ENCODE data around the gene NTN4.
"Not testable (repeated sequence)": the region's sequence is repeated elsewhere in the genome, so short reads cannot be mapped to it uniquely, and the experiment has no call there.

Gene NTN4

GRCh38 chr12:95717316-95717928, 73.1 kb downstream of the NTN4 start:
- in situ Hi-C loops (cut with MboI; ENCODE audit: low sequenced_read_pairs): no loop called here

DNA sequence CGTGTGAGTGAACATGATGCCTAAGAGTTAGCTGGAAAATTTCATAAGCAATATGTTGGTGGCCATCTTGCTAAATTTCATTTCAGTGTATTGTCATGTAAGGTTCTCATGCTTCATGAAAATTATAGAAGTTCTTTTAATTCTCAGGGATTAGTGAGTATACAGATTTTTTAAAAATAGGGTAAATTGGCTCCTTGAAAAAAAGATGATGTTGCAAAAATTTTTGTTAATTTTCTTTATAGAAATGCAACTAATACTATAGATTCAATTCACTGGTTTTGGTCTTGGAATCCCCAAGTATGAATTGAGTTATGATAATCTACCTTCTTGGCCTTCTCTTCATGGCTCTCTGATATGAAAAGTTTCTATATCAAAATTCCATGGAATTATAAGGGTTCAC, 75.4 kb downstream of the NTN4 start:
- in situ Hi-C loops (cut with MboI; ENCODE audit: low sequenced_read_pairs): no loop called here

DNA sequence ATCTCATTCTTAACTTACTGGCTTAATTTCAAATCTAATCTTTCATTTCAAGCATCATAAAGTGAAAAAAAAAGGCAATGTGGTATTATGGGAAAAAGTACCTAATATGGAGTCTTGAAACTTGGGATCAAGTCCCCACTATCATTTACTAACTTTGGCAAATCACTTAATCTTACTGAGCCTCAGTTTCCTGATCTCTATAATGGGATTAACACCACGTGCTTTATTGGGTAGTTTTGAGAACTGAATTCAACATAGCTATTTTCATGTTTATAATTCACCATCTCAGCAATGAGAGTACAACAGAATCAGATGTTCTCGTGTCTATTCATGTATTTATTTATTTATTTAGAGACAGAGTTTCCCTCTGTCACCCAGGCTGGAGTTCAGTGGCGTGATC, 78.3 kb downstream of the NTN4 start:
- in situ Hi-C loops (cut with MboI; ENCODE audit: low sequenced_read_pairs): no loop called here

GRCh38 chr12:95710386-95710785, 80.2 kb downstream of the NTN4 start:
- in situ Hi-C loops (cut with MboI; ENCODE audit: low sequenced_read_pairs): no loop called here

- in situ Hi-C loops (cut with MboI; ENCODE audit: low sequenced_read_pairs): no loop called here
Measured at GRCh38 chr12:95709152-95709551, 81.4 kb downstream of the NTN4 start.

- in situ Hi-C loops (cut with MboI; ENCODE audit: low sequenced_read_pairs): no loop called here
Measured at GRCh38 chr12:95705143-95705542, 85.4 kb downstream of the NTN4 start.

DNA sequence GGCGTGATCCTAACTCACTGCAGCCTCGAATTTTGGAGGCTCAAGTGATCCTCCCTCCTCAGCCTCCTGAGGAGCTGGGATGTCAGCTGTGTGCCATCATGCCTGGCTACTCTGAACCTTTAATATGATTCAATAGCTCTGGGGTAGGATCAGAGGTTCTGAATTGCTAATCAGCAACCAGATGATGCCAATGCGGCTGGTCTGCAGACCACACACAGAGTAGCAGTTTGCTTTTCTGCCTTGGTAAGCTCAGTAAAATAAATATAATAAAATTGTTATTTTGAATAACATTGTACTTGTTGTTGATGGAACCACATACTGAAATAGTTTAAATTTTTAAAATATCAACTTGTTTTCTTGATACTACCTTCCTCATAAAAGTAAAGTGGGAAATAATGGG, 86.6 kb downstream of the NTN4 start:
- in situ Hi-C loops (cut with MboI; ENCODE audit: low sequenced_read_pairs): no loop called here

- in situ Hi-C loops (cut with MboI; ENCODE audit: low sequenced_read_pairs): no loop called here
Measured at GRCh38 chr12:95701722-95702418, 88.7 kb downstream of the NTN4 start.

- in situ Hi-C loops (cut with MboI; ENCODE audit: low sequenced_read_pairs): no loop called here
Measured at GRCh38 chr12:95701275-95701674, 89.3 kb downstream of the NTN4 start.

DNA sequence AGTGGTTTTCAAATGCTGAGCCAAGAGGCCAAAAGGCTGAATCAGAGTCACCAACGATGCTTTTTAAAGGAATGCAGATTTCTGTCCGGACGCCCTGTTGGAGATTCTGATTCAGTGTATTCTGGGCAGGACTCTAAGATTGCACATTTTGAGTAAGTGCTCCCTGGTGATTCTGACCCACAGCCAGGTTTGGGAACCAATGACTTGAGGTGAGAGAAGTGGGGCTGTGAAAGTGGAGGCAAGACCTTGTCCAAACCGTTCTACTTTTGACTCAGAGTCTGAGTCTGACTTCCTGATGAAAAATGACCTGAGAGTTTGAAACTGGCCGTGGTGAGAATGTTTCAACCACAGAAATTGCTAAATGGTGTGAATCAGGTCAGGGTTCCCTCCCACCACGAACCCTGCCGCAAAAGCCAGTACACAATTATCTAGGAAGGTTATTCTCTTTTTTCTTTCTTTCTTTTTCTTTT, 90.2 kb downstream of the NTN4 start:
- in situ Hi-C loops (cut with MboI; ENCODE audit: low sequenced_read_pairs): no loop called here

DNA sequence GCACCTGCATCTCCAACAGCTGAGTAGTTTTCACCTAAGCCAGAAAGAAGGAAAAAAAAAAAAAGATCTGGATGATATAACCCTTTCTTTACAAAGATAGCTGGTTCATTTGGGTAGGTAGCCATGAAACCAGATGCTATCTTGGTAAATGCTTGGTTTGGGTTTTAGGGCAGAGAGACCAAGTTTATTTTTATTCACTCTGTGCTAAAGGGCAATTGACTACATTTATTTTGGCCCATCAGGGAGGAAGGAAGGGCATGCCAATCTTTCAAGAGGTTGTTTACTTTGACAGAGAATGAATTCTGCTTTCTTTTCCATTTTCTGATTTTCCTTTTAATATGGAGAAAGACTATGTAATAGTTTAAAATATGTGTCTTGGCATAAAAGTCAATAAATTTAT, 91.0 kb downstream of the NTN4 start:
- in situ Hi-C loops (cut with MboI; ENCODE audit: low sequenced_read_pairs): no loop called here

- in situ Hi-C loops (cut with MboI; ENCODE audit: low sequenced_read_pairs): no loop called here
Measured at GRCh38 chr12:95694136-95694535, 96.4 kb downstream of the NTN4 start.

GRCh38 chr12:95693689-95694088, 96.9 kb downstream of the NTN4 start:
- in situ Hi-C loops (cut with MboI; ENCODE audit: low sequenced_read_pairs): no loop called here

DNA sequence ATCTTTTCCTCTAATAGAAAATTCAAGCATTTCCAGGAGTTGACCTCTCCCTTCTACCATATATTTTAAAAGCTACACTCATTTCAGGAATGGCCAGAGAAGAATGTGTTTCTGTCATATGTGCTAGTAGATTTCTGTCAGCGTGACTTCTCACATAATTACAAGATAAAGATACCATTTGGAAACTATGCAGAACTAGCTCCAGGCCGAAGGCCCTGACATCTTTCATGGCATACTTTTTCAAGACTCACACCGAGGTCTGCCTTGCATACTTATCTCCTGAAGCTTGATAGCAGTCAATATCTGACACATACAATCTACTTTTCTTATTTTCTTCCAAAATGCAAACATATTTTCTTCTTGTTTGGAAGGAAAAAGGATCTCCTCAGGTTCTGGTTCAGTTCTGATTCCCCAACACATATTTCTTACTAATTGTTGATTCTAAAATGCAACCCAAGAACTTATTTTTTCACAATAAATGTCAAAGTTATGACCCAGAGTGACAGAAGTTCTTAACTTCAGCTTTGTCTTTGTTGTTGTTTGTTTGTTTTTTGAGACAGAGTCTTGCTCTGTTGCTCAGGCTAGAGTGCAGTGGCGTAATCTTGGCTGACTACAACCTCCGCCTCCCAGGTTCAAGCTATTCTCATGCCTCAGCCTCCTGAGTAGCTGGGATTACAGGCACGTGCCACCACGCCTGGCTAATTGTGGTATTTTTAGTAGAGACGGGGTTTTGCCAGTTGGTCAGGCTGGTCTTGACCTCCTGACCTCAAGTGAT, 99.5 kb downstream of the NTN4 start:
- in situ Hi-C loops (cut with MboI; ENCODE audit: low sequenced_read_pairs): no loop called here

GRCh38 chr12:95687937-95688336, 102.6 kb downstream of the NTN4 start:
- in situ Hi-C loops (cut with MboI; ENCODE audit: low sequenced_read_pairs): no loop called here

DNA sequence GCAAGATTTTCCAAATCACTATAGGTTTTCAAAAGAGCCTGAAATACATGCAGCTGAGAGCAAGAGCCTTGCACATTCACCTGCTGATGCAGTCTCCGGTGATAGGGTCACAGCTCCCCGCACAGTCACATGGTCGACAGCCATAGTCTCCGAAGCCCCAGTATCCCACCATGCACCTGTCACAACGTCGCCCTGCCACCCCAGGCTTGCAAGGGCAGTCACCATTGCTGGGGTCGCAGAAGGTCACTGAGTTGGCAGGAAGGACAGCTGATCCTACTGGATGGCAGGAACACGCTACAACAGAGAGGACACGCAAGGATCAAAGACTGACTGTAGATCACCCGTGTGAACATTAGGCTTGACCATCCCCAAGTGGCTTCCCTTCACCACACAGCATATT, 107.1 kb downstream of the NTN4 start:
- in situ Hi-C loops (cut with MboI; ENCODE audit: low sequenced_read_pairs): no loop called here

GRCh38 chr12:95681210-95681765, 109.3 kb downstream of the NTN4 start:
- in situ Hi-C loops (cut with MboI; ENCODE audit: low sequenced_read_pairs): no loop called here

DNA sequence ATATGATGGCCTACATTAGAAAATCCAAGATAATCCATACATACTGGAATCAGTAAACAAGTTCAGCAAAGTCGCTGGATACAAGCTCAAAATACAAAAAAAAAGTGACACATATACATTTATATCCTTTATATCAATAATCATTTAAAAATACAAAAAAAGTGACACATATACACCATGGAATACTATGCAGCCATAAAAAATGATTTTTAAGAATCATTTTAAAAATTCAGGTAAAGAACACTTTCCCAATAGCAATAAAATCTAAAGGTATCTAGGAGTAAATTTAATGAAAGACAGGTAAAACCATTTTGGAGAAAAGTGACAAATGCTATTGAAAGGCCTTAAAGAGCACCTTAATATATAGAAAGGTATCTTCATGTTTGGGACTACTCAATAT, 111.9 kb downstream of the NTN4 start:
- in situ Hi-C loops (cut with MboI; ENCODE audit: low sequenced_read_pairs): no loop called here

GRCh38 chr12:95677782-95678181, 112.8 kb downstream of the NTN4 start:
- in situ Hi-C loops (cut with MboI; ENCODE audit: low sequenced_read_pairs): not testable (repeated sequence)

- in situ Hi-C loops (cut with MboI; ENCODE audit: low sequenced_read_pairs): no loop called here
Measured at GRCh38 chr12:95674631-95675030, 115.9 kb downstream of the NTN4 start.

DNA sequence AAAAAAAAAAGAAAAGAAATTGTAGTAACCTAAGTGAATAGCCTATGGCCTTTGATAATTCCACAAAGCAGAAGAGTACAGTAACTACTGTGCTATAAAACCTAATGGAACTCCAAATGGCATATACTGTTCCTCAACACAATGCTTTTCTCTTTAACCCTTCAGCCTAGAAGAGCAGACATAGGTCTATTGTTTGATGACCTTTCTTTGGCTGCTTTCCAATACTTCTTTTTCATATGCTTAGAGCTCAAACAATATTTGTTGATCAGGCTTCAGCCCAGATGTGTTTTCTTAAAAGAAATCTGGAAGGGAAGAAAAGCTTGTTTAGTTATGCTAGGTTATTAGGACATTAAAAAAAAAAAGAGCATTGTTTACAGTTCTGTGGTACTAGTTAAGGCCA, 116.4 kb downstream of the NTN4 start:
- in situ Hi-C loops (cut with MboI; ENCODE audit: low sequenced_read_pairs): no loop called here

- in situ Hi-C loops (cut with MboI; ENCODE audit: low sequenced_read_pairs): no loop called here
Measured at GRCh38 chr12:95673576-95673975, 117.0 kb downstream of the NTN4 start.
